Mononuclear cell (primary cell): Measurements from ENCODE around the gene TENM3. TPM values are rescaled to one million over a fixed set of nuclear protein-coding genes. Genes with fewer than 3 reads are reported as not detected.

Experiments
- H3K27me3 ChIP-seq: 2 replicates; pipeline ENCODE4 v1.6.0; 2011; ENCODE audit warnings: low read length, control low read depth; ENCODE audit not compliant: insufficient read depth
- H3K4me1 ChIP-seq: 2 replicates; pipeline ENCODE4 v1.5.1; 2011; ENCODE audit warnings: mild to moderate bottlenecking, low read length, control low read depth; ENCODE audit not compliant: insufficient read depth
- H3K4me3 ChIP-seq: 2 replicates; pipeline ENCODE4 v1.5.1; 2011; ENCODE audit warnings: mild to moderate bottlenecking, low read length, moderate library complexity
- H3K9me3 ChIP-seq: 2 replicates; pipeline ENCODE4 v1.5.1; 2011; ENCODE audit warnings: low read depth, mild to moderate bottlenecking, control low read depth, low read length
- total RNA-seq: library from RNA; depleted of rRNA; stranded (reverse); fragments of >200 nt; gene quantifications from one replicate; pipeline ENCODE4 v1.2.3, GENCODE V29; 2012

TENM3 gene
- total RNA-seq, 1 donor: not detected

- H3K9me3 ChIP-seq: peaks cover 7% of the 10 kb centered on the region
Observed at GRCh38 chr4:182309877-182310276, 66.7 kb downstream of the TENM3 start.

GRCh38 chr4:182310316-182310715 is 67.1 kb downstream of the TENM3 start:
- no peaks in the 10 kb centered on the region for H3K27me3 ChIP-seq
- no peak overlapping the region for H3K4me3 ChIP-seq
- H3K9me3 ChIP-seq: peaks cover 9% of the 10 kb centered on the region
- H3K4me1 ChIP-seq: no peaks in the 10 kb centered on the region

More at GRCh38 chr4:182309877-182310276, 66.7 kb downstream of the TENM3 start:
- no peaks in the 10 kb centered on the region for H3K4me1 ChIP-seq
- no peak overlapping the region for H3K4me3 ChIP-seq
- no peaks in the 10 kb centered on the region for H3K27me3 ChIP-seq

GRCh38 chr4:182310962-182311361 is 67.8 kb downstream of the TENM3 start:
- H3K4me1 ChIP-seq: no peaks in the 10 kb centered on the region

GRCh38 chr4:182314537-182314936 is 71.3 kb downstream of the TENM3 start:
- no peaks in the 10 kb centered on the region for H3K27me3 ChIP-seq
- no peak overlapping the region for H3K4me3 ChIP-seq
- no peaks in the 10 kb centered on the region for H3K4me1 ChIP-seq
- peaks cover 14% of the 10 kb centered on the region for H3K9me3 ChIP-seq

More at GRCh38 chr4:182310962-182311361, 67.8 kb downstream of the TENM3 start:
- Histone ChIP-seq H3K9me3 (peaks cover 14% of the 10 kb centered on the region), H3K4me3 (no peak overlapping the region), H3K27me3 (no peaks in the 10 kb centered on the region)

GRCh38 chr4:182318256-182318655 is 75.1 kb downstream of the TENM3 start:
- H3K4me3 ChIP-seq: no peak overlapping the region
- no peaks in the 10 kb centered on the region for H3K4me1 ChIP-seq
- H3K9me3 ChIP-seq: peaks cover 14% of the 10 kb centered on the region
- H3K27me3 ChIP-seq: no peaks in the 10 kb centered on the region

- Histone ChIP-seq H3K4me1 (no peaks in the 10 kb centered on the region), H3K27me3 (no peaks in the 10 kb centered on the region), H3K9me3 (peaks cover 5% of the 10 kb centered on the region), H3K4me3 (no peak overlapping the region)
Observed at GRCh38 chr4:182320092-182320491, 76.9 kb downstream of the TENM3 start.

- H3K4me1 ChIP-seq: no peaks in the 10 kb centered on the region
- peaks cover 2% of the 10 kb centered on the region for H3K9me3 ChIP-seq
- H3K27me3 ChIP-seq: no peaks in the 10 kb centered on the region
- H3K4me3 ChIP-seq: no peak overlapping the region
Observed at GRCh38 chr4:182320580-182320979, 77.4 kb downstream of the TENM3 start.

GRCh38 chr4:182324282-182324681 is 81.1 kb downstream of the TENM3 start:
- Histone ChIP-seq H3K27me3 (no peaks in the 10 kb centered on the region), H3K4me1 (no peaks in the 10 kb centered on the region), H3K4me3 (no peak overlapping the region), H3K9me3 (no peaks in the 10 kb centered on the region)

GRCh38 chr4:182325397-182325796 is 82.2 kb downstream of the TENM3 start:
- no peaks in the 10 kb centered on the region for H3K9me3 ChIP-seq

GRCh38 chr4:182325848-182326255 is 82.7 kb downstream of the TENM3 start:
- no peak overlapping the region for H3K4me3 ChIP-seq
- no peaks in the 10 kb centered on the region for H3K27me3 ChIP-seq
- H3K4me1 ChIP-seq: no peaks in the 10 kb centered on the region
- H3K9me3 ChIP-seq: no peaks in the 10 kb centered on the region

More at GRCh38 chr4:182325397-182325796, 82.2 kb downstream of the TENM3 start:
- Histone ChIP-seq H3K27me3 (no peaks in the 10 kb centered on the region), H3K4me1 (no peaks in the 10 kb centered on the region), H3K4me3 (no peak overlapping the region)

- H3K9me3 ChIP-seq: no peaks in the 10 kb centered on the region
- no peak overlapping the region for H3K4me3 ChIP-seq
- no peaks in the 10 kb centered on the region for H3K27me3 ChIP-seq
- no peaks in the 10 kb centered on the region for H3K4me1 ChIP-seq
Observed at GRCh38 chr4:182328505-182328904, 85.3 kb downstream of the TENM3 start.

- Histone ChIP-seq H3K9me3 (no peaks in the 10 kb centered on the region), H3K4me3 (no peak overlapping the region), H3K27me3 (no peaks in the 10 kb centered on the region), H3K4me1 (no peaks in the 10 kb centered on the region)
Observed at GRCh38 chr4:182337366-182337765, 94.2 kb downstream of the TENM3 start.

- H3K27me3 ChIP-seq: no peaks in the 10 kb centered on the region
- no peaks in the 10 kb centered on the region for H3K9me3 ChIP-seq
- no peaks in the 10 kb centered on the region for H3K4me1 ChIP-seq
- H3K4me3 ChIP-seq: no peak overlapping the region
Observed at GRCh38 chr4:182338063-182338462, 94.9 kb downstream of the TENM3 start.

GRCh38 chr4:182338746-182339145 is 95.5 kb downstream of the TENM3 start:
- no peaks in the 10 kb centered on the region for H3K4me1 ChIP-seq
- no peaks in the 10 kb centered on the region for H3K9me3 ChIP-seq
- H3K27me3 ChIP-seq: no peaks in the 10 kb centered on the region
- no peak overlapping the region for H3K4me3 ChIP-seq

- H3K4me1 ChIP-seq: no peaks in the 10 kb centered on the region
- no peaks in the 10 kb centered on the region for H3K9me3 ChIP-seq
- no peaks in the 10 kb centered on the region for H3K27me3 ChIP-seq
- H3K4me3 ChIP-seq: no peak overlapping the region
Observed at GRCh38 chr4:182339221-182339641, 96.0 kb downstream of the TENM3 start.

- no peak overlapping the region for H3K4me3 ChIP-seq
- H3K9me3 ChIP-seq: no peaks in the 10 kb centered on the region
- H3K27me3 ChIP-seq: no peaks in the 10 kb centered on the region
- no peaks in the 10 kb centered on the region for H3K4me1 ChIP-seq
Observed at GRCh38 chr4:182343453-182343852, 100.3 kb downstream of the TENM3 start.
